Body of pancreas (tissue), 4 donors: ENCODE data around the gene MVB12B. TPM values are rescaled to one million over a fixed set of nuclear protein-coding genes. Genes with fewer than 3 reads are reported as not detected.

ENCODE experiments used
- ATAC-seq: fragments of 150-250 bp; one replicate; pipeline ENCODE4 v1.9.1; 2016
- DNase-seq, 4 donors: peaks; one replicate each; pipeline ENCODE4 v3.0.0-alpha.2; 2019
- H3K27ac ChIP-seq, 4 donors: fragments of 200-600 bp; sonication (generic); 1 replicate in 3 of 4; 2 replicates in 1 of 4; pipeline versions ENCODE4 v1.5.1 to v1.6.1; 2016 to 2019; ENCODE audit warnings: mild to moderate bottlenecking in 1 of 4, mixed read lengths in 1 of 4, moderate library complexity in 1 of 4
- H3K27me3 ChIP-seq, 2 donors: fragments of 200-600 bp; sonication (generic); one replicate each; pipeline ENCODE4 v1.6.0; 2016; ENCODE audit warnings: mild to moderate bottlenecking in 1 of 2
- H3K36me3 ChIP-seq, 2 donors: fragments of 200-600 bp; sonication (generic); replicated peaks in 1 of 2; 2 replicates each; pipeline ENCODE4 v1.5.1; 2016; ENCODE audit warnings: low read depth in 2 of 2; ENCODE audit not compliant: insufficient read depth in 1 of 2
- H3K4me1 ChIP-seq: fragments of 200-600 bp; sonication (generic); one replicate; pipeline ENCODE4 v1.6.0; 2016
- H3K4me3 ChIP-seq, 2 donors: fragments of 200-600 bp; sonication (generic); 1 replicate in 1 of 2; 2 replicates in 1 of 2; pipeline ENCODE4 v1.5.1; 2016 to 2019
- H3K9me3 ChIP-seq, 3 donors: fragments of 200-600 bp; sonication (generic); 1 replicate in 2 of 3; 2 replicates in 1 of 3; pipeline ENCODE4 v1.5.1; 2016
- POLR2A ChIP-seq, 3 donors: fragments of 450-650 bp; IDR thresholded peaks; one replicate each; pipeline ENCODE4 v1.6.1; 2016; ENCODE audit warnings: antibody characterized with exemption in 3 of 3, mild to moderate bottlenecking in 2 of 3
- WGBS, 2 donors: methylation state at CpG; one replicate each; pipeline ENCODE4 v1.1.5; 2017; 5-methylcytosine and 5-hydroxymethylcytosine counted together
- intact Hi-C: fragments of 100-400 bp; cut with DNase I; formaldehyde crosslinking; loops from one replicate; pipeline ENCODE4 v1.15.1; 2023
- total RNA-seq, 2 donors: library from RNA; depleted of rRNA; stranded (reverse); fragments of >200 nt; gene quantifications; one replicate each; pipeline ENCODE4 v1.1.0, GENCODE V29; 2016
- TF ChIP-seq, protein P1 (sequence below), 7 experiments: fragments of 450-650 bp in 4 of 7; fragments of 200-600 bp in 3 of 7; sonication (generic) in 3 of 7; IDR thresholded peaks; one replicate each; pipeline ENCODE4 v1.5.1; 2016 to 2019; ENCODE audit warnings: antibody characterized with exemption in 7 of 7

MVB12B gene
- total RNA-seq, 2 donors from 2014 or later = 5.2 to 9.9 TPM

DNA sequence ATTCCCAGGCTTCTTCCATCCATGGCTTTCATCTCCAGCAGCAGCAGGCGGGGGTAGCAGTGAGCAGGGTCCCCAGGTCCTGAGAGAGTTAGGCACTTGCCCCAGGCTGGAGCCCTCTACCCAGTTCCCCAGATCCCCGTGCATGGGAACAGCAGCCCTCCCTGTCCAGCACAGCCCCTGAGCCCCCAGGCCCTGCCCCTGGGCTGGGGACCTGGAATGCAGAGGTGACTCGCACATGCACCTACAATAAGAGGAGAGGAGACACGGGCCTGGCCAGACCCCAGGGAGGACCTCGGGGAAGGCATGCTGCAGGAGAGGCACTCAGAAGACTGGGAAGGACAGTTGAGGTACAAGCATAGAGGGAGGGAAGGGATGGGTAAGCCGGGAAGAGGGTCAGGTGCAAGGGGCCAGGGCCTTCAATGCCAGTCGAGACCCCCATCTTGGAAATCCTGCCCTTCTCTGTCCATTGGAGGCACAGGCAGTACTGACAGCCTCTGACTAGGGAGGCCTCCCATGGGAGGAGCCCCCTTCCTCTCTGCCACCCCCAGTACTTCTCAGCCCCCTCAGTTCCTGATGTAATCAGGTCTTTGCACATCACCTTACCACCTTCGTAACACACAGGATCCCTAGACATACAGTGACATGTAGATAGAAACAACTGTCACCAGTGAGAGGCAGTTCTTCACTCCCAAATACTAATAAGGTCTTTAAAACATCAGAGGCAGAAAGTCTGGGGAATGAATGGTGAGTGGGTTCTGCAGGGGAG is 151.8 kb downstream of the MVB12B start:
- DNase-seq = no peak
- no peak overlapping the region for H3K4me3 ChIP-seq

DNA sequence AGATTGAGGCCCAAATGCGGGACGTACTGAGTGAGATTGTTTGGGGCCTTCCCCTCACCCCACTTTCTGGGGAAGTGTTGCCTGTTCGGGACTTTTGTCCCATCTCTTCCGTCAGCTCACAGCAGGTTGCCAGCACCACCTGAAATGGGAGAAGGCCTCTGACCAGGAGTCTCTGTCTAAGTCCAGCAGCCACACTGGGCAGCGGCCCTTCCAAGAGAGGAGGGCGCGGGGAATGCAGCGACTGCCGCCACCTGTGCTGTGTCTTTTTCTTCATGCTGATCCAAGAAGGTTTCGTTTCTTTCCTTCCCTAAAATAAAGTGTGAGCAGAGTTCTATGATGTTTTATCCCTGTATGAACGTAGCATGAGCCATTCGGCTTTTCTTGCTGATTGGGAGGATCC is 152.9 kb downstream of the MVB12B start:
- Histone ChIP-seq H3K27ac (no peak overlapping the region), H3K4me1 (no peaks in the 10 kb centered on the region), H3K27me3 (no peaks in the 10 kb centered on the region), H3K36me3 (no peaks in the 10 kb centered on the region), H3K9me3 (no peaks in the 10 kb centered on the region), H3K4me3 (no peak overlapping the region)
- 91 to 96% methylated on average over 11 to 12 of the region's 12 CpGs for WGBS, 2 donors
- no peak for ATAC-seq
- no peak for DNase-seq
- TF ChIP-seq, protein P1, sequence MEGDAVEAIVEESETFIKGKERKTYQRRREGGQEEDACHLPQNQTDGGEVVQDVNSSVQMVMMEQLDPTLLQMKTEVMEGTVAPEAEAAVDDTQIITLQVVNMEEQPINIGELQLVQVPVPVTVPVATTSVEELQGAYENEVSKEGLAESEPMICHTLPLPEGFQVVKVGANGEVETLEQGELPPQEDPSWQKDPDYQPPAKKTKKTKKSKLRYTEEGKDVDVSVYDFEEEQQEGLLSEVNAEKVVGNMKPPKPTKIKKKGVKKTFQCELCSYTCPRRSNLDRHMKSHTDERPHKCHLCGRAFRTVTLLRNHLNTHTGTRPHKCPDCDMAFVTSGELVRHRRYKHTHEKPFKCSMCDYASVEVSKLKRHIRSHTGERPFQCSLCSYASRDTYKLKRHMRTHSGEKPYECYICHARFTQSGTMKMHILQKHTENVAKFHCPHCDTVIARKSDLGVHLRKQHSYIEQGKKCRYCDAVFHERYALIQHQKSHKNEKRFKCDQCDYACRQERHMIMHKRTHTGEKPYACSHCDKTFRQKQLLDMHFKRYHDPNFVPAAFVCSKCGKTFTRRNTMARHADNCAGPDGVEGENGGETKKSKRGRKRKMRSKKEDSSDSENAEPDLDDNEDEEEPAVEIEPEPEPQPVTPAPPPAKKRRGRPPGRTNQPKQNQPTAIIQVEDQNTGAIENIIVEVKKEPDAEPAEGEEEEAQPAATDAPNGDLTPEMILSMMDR (IDR thresholded peaks at IDR 0.05) = no peak
- TF ChIP-seq POLR2A (IDR thresholded peaks at IDR 0.05) = no peak
- intact Hi-C loops = no loop called here

More for the DNA sequence above, 151.8 kb downstream of the MVB12B start:
- intact Hi-C loops = no loop called here
- Histone ChIP-seq H3K36me3 (no peaks in the 10 kb centered on the region), H3K27me3 (no peaks in the 10 kb centered on the region), H3K27ac (no peak overlapping the region), H3K4me1 (no peaks in the 10 kb centered on the region), H3K9me3 (no peaks in the 10 kb centered on the region)
- no peak for ATAC-seq
- 94 to 95% methylated on average over 7 to 8 of the region's 8 CpGs for WGBS, 2 donors
- no peak for TF ChIP-seq POLR2A (IDR thresholded peaks at IDR 0.05)
- TF ChIP-seq, protein P1 (IDR thresholded peaks at IDR 0.05) = no peak

DNA sequence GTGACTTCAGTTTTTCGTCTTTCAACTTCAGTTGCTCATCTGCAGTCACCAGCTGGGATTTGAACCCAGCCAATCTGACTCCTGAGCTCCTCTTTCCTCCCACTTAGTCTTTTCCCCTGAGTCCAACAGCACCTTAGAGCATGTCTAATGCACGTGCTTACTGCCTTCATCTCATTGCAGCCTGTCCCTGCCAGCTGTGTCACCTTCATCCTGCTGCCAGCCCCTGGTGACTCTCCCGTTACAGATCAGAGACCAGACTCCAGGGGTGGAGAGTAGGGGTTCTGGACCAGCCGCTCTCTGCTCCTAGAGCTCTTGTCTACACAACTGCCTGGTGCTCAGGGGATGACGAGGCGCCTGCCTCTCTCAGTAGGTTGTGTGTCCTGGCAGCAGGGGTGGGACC is 154.2 kb downstream of the MVB12B start:
- ATAC-seq = no peak
- Histone ChIP-seq H3K4me3 (no peak overlapping the region), H3K4me1 (no peaks in the 10 kb centered on the region), H3K36me3 (no peaks in the 10 kb centered on the region), H3K27ac (no peak overlapping the region), H3K9me3 (no peaks in the 10 kb centered on the region), H3K27me3 (no peaks in the 10 kb centered on the region)
- DNase-seq = no peak
- WGBS, 2 donors = 87 to 88% methylated on average over 6 of the region's 6 CpGs
- intact Hi-C loops = no loop called here
- no peak for TF ChIP-seq POLR2A (IDR thresholded peaks at IDR 0.05)
- TF ChIP-seq, protein P1 (IDR thresholded peaks at IDR 0.05) = no peak

DNA sequence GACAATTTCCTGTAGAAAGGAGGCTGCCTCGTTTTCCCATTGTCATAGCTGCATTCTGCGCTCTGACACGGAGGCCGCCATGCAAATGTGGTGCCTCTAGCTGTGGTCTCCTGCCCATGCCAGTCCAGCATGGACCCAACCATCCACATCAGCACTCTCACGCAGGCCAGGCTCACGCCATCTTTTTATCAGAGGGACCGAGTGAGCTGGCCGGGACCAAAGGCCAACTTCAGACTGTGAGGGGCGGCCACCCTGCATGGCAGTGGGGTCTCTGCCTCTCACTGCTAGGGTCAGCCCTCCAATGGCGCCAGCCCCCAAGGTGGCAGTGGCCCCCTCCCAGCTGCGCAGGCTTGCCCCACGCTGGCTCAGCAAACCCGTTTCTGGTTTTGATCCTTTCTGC is 155.2 kb downstream of the MVB12B start:
- ATAC-seq = no peak
- no peaks in the 10 kb centered on the region for H3K27me3 ChIP-seq
- no peak overlapping the region for H3K27ac ChIP-seq

More for the DNA sequence above, 155.2 kb downstream of the MVB12B start:
- no peak for TF ChIP-seq POLR2A (IDR thresholded peaks at IDR 0.05)
- TF ChIP-seq, protein P1 (IDR thresholded peaks at IDR 0.05) = no peak
- Histone ChIP-seq H3K9me3 (no peaks in the 10 kb centered on the region), H3K4me3 (no peak overlapping the region), H3K36me3 (no peaks in the 10 kb centered on the region), H3K4me1 (no peaks in the 10 kb centered on the region)
- 90 to 91% methylated on average over 13 of the region's 13 CpGs for WGBS, 2 donors
- no peak for DNase-seq
- intact Hi-C loops = no loop called here
